DND-41 (cell line): ENCODE results near the gene COL4A2.

Source experiments
- ATAC-seq: fragments of 200-7000 bp; cut with Tn5 transposase; 3 replicates; pipeline ENCODE4 v1.9.1; 2021; ENCODE audit warnings: low read depth; ENCODE audit not compliant: insufficient read depth
- DNase-seq: peaks from one replicate; pipeline ENCODE4 v3.0.0-alpha.2; 2020
- H2AFZ ChIP-seq: 2 replicates; pipeline ENCODE4 v1.6.0; 2012; ENCODE audit warnings: low read depth, low read length
- H3K27ac ChIP-seq: 2 replicates; pipeline ENCODE4 v1.5.1; 2012; ENCODE audit warnings: low read length, inconsistent platforms
- H3K27me3 ChIP-seq: fragments of 200-600 bp; sonication (generic); 2 replicates; pipeline ENCODE4 v1.6.0; 2012; ENCODE audit warnings: low read length, mild to moderate bottlenecking, inconsistent platforms; ENCODE audit not compliant: insufficient read depth, poor library complexity
- H3K36me3 ChIP-seq: 2 replicates; pipeline ENCODE4 v1.5.1; 2012; ENCODE audit warnings: low read length, inconsistent platforms; ENCODE audit not compliant: insufficient read depth
- H3K4me1 ChIP-seq: 2 replicates; pipeline ENCODE4 v1.5.1; 2012; ENCODE audit warnings: mild to moderate bottlenecking, low read length; ENCODE audit not compliant: insufficient read depth
- H3K4me2 ChIP-seq: 2 replicates; pipeline ENCODE4 v1.6.0; 2012; ENCODE audit warnings: mild to moderate bottlenecking, moderate library complexity, low read length, inconsistent platforms; ENCODE audit not compliant: insufficient read depth
- H3K4me3 ChIP-seq, 2 experiments: fragments of 200-600 bp in 1 of 2; shearing (Covaris generic) in 1 of 2; 2 replicates each; pipeline ENCODE4 v1.5.1; 2012 to 2016; ENCODE audit warnings: inconsistent platforms in 2 of 2, low read length in 2 of 2, mild to moderate bottlenecking in 2 of 2, low read depth in 1 of 2, moderate library complexity in 1 of 2
- H3K79me2 ChIP-seq: 2 replicates; pipeline ENCODE4 v1.6.0; 2012; ENCODE audit warnings: low read length, inconsistent platforms; ENCODE audit not compliant: insufficient read depth
- H3K9ac ChIP-seq: 2 replicates; pipeline ENCODE4 v1.6.0; 2012; ENCODE audit warnings: low read depth, mild to moderate bottlenecking, inconsistent platforms, low read length, moderate library complexity
- H3K9me3 ChIP-seq: 2 replicates; pipeline ENCODE4 v1.5.1; 2012; ENCODE audit warnings: low read length, moderate library complexity, mild to moderate bottlenecking, inconsistent platforms; ENCODE audit not compliant: insufficient read depth, severe bottlenecking
- H4K20me1 ChIP-seq: 2 replicates; pipeline ENCODE4 v1.6.0; 2012; ENCODE audit warnings: low read length; ENCODE audit not compliant: insufficient read depth
- EZH2 ChIP-seq: IDR thresholded peaks from 3 replicates; pipeline ENCODE4 v1.6.1; 2012; ENCODE audit warnings: borderline replicate concordance, low read depth, mild to moderate bottlenecking, moderate library complexity, low read length, inconsistent platforms; ENCODE audit not compliant: severe bottlenecking
- TF ChIP-seq, protein P1 (sequence below): IDR thresholded peaks from 2 replicates; pipeline ENCODE4 v1.5.1; 2012; ENCODE audit warnings: borderline replicate concordance, low read length, moderate library complexity, mild to moderate bottlenecking; ENCODE audit not compliant: poor library complexity, severe bottlenecking; ENCODE audit errors: extremely low read depth

COL4A2 gene

DNA sequence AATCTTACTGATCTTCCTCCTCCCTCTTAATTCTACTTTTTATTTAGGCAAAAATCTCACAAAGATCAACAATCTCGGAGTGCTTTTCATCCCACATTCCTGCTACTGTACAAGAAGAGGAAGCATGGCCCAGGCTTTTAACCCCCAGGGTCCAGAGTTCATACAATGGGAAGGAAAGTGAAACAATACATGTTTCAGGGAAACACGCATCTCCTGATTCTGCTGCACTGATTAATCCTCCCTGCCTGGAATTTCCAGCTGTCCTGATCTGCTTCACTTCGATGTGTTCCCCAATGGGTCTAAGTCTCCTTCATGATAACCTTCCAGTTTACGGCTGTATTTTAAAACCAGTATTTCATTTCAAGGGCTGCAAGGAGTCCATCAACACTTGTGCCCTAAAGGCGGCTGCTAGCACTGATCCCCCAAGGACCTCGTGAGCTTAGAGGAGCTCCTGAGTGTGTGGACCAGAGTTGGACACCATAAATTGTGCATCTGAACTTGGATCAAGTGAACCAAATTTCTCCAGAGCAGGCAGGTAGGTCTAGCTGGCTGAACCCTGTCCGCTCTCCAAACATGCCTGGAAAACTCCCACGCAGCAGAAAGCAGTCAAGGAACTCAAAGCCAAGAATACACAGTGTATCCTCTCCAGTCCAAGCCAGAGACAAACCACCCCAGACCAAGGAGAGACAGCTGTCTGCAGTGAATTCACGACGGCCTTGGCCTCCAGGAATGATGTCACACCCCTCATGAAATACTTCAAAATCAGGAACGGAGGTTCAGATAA is 44.4 kb upstream of the COL4A2 start:
- Histone ChIP-seq H3K36me3 (no peaks in the 10 kb centered on the region), H2AFZ (no peak overlapping the region), H4K20me1 (peaks cover 6% of the 10 kb centered on the region), H3K4me1 (no peaks in the 10 kb centered on the region), H3K4me3 (no peak overlapping the region), H3K27me3 (peaks cover 36% of the 10 kb centered on the region), H3K27ac (no peak overlapping the region), H3K4me2 (no peak overlapping the region), H3K9ac (no peak overlapping the region), H3K9me3 (no peaks in the 10 kb centered on the region), H3K79me2 (no peaks in the 10 kb centered on the region)
- no peak for TF ChIP-seq EZH2
- TF ChIP-seq, protein P1, sequence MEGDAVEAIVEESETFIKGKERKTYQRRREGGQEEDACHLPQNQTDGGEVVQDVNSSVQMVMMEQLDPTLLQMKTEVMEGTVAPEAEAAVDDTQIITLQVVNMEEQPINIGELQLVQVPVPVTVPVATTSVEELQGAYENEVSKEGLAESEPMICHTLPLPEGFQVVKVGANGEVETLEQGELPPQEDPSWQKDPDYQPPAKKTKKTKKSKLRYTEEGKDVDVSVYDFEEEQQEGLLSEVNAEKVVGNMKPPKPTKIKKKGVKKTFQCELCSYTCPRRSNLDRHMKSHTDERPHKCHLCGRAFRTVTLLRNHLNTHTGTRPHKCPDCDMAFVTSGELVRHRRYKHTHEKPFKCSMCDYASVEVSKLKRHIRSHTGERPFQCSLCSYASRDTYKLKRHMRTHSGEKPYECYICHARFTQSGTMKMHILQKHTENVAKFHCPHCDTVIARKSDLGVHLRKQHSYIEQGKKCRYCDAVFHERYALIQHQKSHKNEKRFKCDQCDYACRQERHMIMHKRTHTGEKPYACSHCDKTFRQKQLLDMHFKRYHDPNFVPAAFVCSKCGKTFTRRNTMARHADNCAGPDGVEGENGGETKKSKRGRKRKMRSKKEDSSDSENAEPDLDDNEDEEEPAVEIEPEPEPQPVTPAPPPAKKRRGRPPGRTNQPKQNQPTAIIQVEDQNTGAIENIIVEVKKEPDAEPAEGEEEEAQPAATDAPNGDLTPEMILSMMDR: no peak
- ATAC-seq (no peak), DNase-seq (no peak)

- H3K9me3 ChIP-seq: no peaks in the 10 kb centered on the region
- TF ChIP-seq, protein P1: no peak
- TF ChIP-seq EZH2: no peak
- no peak overlapping the region for H3K4me2 ChIP-seq
- no peaks in the 10 kb centered on the region for H3K36me3 ChIP-seq
- peaks cover 40% of the 10 kb centered on the region for H3K27me3 ChIP-seq
- H3K4me1 ChIP-seq: no peaks in the 10 kb centered on the region
- no peaks in the 10 kb centered on the region for H3K79me2 ChIP-seq
- H2AFZ ChIP-seq: no peak overlapping the region
- DNase-seq (no peak), ATAC-seq (no peak)
- no peak overlapping the region for H3K27ac ChIP-seq
- H4K20me1 ChIP-seq: peaks cover 6% of the 10 kb centered on the region
- H3K9ac ChIP-seq: no peak overlapping the region
- H3K4me3 ChIP-seq: no peak overlapping the region
Observed at GRCh38 chr13:110263404-110263803, 43.7 kb upstream of the COL4A2 start.

DNA sequence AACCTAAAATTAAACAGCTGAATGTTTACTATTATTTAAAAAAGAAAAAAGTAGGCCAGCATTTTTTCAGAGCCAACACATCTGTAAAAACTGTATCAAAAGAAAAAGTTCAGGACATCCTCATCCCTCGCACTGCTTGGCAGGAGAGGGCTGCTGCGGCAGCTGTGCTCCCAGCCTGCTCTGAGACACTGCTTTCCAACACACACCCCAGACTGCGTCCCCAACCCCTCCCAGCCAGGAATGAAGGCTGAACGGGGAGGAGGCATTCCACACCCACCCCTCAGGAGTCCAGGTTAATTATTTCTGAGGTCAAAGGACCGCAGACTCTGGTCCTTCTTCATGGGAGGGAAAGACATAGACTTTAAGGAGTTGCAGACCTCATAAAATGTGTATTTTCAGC is 43.2 kb upstream of the COL4A2 start:
- H3K4me1 ChIP-seq: no peaks in the 10 kb centered on the region
- no peak overlapping the region for H3K27ac ChIP-seq
- no peak overlapping the region for H3K4me2 ChIP-seq
- no peaks in the 10 kb centered on the region for H3K9me3 ChIP-seq
- no peak for DNase-seq
- H3K27me3 ChIP-seq: peaks cover 45% of the 10 kb centered on the region
- no peak overlapping the region for H2AFZ ChIP-seq
- no peak for ATAC-seq
- no peaks in the 10 kb centered on the region for H3K36me3 ChIP-seq
- H4K20me1 ChIP-seq: peaks cover 6% of the 10 kb centered on the region
- no peak overlapping the region for H3K4me3 ChIP-seq
- no peak for TF ChIP-seq EZH2
- TF ChIP-seq, protein P1: no peak
- H3K9ac ChIP-seq: no peak overlapping the region
- H3K79me2 ChIP-seq: no peaks in the 10 kb centered on the region
